ENCODE measurements around the gene LAMB4.

DNA sequence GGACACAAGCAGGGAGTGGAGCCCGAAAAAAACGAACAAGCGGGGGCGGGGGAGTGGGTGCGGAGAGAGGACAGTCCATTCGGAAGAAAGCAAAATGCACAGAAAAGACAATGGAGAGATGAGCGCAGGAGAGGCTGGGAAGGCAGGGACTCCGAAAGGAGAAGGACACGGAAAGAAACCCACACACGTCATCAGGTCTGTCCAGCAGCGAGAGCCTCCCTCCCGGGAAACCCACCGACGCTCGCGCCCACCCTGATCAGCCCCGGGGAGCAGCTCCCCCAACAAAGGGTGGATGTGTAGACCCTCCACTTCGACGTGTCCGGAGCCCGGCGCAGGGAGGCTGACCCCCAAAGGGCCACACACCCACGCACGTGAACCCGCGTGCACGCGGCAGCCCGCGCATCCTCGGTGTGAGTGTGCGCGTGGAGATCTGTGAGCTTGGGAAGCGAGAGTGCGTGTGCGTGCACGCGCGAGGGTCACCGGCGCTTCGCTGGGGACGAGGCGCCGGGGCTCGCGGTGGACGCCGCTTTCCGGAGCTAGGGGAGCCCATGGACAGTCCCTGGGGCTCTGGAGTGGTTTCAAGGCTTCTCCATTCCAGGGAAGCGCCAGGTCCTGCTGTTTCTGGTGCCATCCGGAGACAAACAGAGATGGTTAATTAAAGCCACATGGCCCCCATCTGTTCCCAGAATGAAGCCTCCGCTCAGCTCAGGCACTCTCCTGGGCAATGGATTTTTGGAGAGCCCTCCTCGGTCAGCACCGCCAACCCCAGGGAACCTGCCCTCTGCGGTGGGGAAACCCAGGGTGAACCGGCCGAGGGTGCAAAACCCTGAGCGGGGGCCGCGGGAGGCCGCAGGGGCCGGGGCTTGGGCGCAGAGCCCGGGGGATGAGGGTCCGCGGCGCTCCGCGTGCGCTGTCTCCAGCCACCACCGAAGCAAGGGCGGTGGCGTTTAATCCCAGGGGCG, 128.1 kb downstream of the LAMB4 start:
- TF ChIP-seq EZH2 (IDR thresholded peaks at IDR 0.05; ENCODE audit: insufficient read depth, poor library complexity, severe bottlenecking) (no peak), EZH2phosphoT487 (IDR thresholded peaks at IDR 0.05; ENCODE audit: insufficient read depth, low read depth) (no peak)

Data from GM23248 (cell line).